Hypothalamus (tissue), 51 donors: ENCODE data around the gene NCAPG2.

Experiments
- DNase-seq, 51 donors: peaks; one replicate each; lab custom pipeline; 2025; lab: John Stamatoyannopoulos, UW

Gene NCAPG2

DNA sequence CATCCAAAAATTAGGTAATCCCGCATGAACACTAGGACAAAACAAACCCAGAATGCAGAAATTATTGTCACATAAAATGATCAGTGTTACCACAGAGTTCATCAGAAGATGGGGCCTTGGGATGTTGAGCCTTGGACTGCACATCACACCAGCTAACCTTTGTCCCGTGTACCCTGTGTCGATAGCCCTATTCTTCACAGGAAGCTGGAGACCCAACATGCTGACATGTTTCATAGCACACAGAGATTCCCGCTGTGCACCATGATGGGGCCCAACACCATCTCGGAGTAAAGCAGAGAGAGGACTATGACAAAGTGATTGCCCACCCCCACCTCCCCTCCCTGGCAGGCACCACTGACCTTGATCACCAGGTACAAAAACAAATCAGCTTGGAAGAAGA lies 121.5 kb downstream of the NCAPG2 start:
- no peak for DNase-seq

DNA sequence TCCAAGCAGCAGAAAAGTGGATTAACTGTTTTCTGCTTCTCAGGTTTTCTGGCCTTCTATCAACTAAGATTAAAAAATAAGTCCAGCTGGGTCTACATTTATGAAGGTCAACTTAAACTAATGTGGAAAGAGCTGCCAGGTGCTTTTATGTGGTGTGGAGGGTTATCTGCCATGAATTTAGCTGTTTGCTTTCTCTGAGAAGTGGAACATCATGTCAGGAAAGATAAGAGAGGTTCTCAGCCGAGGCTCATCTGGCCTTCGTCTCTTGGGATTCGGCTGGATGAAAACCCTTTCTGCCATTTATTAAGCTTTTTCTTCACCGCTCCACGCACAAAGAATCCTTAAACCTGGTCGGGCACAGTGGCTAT lies 122.5 kb downstream of the NCAPG2 start:
- DNase-seq, result no peak

DNA sequence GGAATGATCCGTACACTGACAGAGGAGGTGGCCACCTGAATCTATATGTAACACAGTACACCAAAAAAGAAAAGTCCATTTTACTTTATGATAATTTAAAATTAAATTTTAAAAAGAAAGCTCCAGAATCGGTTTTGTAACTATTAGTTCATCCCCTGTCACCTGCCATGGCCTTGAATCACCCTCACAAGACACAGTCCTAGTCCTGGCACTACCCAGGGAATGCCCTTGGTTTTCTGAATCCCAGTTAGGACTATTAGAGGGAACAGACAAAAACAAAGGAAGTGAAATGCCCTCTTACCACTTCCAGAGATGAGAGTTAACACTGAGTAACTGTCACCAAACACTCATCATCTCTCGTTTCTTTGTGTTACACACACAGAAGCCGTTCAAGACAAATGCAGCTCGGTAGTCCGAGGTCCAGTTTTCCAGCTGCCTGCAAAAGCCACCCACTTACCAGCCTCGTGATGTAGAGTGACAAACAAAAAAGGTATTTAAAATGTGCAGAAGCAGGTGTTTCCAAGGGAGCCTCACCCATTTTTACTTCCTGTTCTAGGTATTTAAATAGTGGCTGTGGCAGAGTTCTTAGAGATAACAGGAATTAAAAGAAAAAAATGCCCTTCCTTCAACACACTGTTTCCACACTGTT lies 123.0 kb downstream of the NCAPG2 start:
- DNase-seq, result no peak
